ENCODE measurements around the gene ORM1. TPM values are rescaled to one million over a fixed set of nuclear protein-coding genes. Genes with fewer than 3 reads are reported as not detected.
"Not testable (repeated sequence)": the region's sequence is repeated elsewhere in the genome, so short reads cannot be mapped to it uniquely, and the experiment has no call there.

ORM1 gene
- total RNA-seq (2014; rRNA removed; shearing (Covaris generic)): not detected in 2 replicates
- not detected in 2 replicates for total RNA-seq (2022)
- not detected for Bru-seq, nascent RNA
- not detected for BruChase-seq, experiment 1, labeled RNA remaining after a 6-hour chase
- not detected for BruChase-seq, experiment 2, labeled RNA remaining after a 2-hour chase
- long read RNA-seq: 0 reads

DNA sequence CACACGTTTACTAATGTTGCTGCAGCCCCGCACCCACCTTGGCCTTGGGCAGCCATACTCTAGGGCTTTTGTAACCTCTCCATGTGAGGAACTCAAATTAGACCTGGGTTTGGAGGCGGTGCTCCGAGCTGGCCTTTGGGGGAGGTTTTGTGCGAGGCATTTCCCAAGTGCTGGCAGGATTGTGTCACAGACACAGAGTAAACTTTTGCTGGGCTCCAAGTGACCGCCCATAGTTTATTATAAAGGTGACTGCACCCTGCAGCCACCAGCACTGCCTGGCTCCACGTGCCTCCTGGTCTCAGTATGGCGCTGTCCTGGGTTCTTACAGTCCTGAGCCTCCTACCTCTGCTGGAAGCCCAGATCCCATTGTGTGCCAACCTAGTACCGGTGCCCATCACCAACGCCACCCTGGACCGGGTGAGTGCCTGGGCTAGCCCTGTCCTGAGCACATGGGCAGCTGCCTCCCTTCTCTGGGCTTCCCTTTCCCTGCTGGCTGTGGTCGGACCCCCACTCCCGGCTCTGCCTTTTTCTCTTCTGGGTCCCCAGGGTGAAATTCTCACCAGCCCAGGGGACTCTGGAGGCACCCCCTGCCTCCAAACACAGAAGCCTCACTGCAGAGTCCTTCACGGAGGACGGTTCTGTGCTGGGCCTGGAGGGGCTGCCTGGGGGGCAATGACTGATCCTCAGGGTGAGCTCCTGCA is at the start of gene ORM1:
Gene ORM1 (plus strand): TSS at position 268 of the 701 bp plus-strand sequence. CDS start 36 bp downstream, at position 304.
- BruUV-seq (replicated peaks); H3K4me1 ChIP-seq (ENCODE audit: insufficient read depth, low read length, poor library complexity, severe bottlenecking); H2AFZ ChIP-seq (ENCODE audit: low read length); H3K9me3 ChIP-seq (ENCODE audit: low read length); DNase-seq (ENCODE audit: low spot score); CTCF ChIA-PET (ENCODE audit: unreplicated experiment); H3K36me3 ChIP-seq (ENCODE audit: insufficient read depth, low read length); H3K4me3 ChIP-seq (ENCODE audit: low read depth, low read length, poor library complexity, severe bottlenecking); H4K20me1 ChIP-seq (ENCODE audit: insufficient read depth, low read length); intact Hi-C loops (cut with micrococcal nuclease; ENCODE audit: unreplicated experiment); H3K9me2 ChIP-seq (ENCODE audit: insufficient read depth, low read length); H3K79me2 ChIP-seq (ENCODE audit: insufficient read depth, low read depth, low read length); H3K27ac ChIP-seq (ENCODE audit: low read depth, low read length, poor library complexity, severe bottlenecking); H3K4me2 ChIP-seq (ENCODE audit: low read length): not testable (repeated sequence)
- POLR2A ChIA-PET: interaction anchor here (0.6 kb wide), 1 partner anchor 235 kb away, joined by 3 read pairs; no protein-coding TSS in a partner anchor

DNA sequence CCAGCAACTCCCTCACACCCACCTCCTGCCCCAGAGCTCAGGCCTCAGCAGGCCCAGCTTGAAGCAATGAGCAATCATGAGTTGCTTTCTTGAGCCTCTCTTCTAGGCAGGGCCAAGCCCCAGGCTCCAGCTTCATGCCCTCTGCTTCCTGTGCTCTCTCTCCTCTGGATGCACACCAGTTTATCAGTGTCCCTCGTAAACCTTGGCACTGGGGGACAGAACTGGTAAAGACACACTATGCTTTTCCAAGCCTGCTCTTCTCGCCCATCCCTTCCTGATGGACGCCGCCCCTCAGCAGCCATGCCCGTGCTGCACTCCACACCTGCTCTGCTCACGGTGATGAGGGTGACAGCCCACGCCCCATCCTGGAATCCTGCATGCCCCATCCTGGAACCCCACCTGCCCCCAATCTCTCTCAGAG is 49.4 kb upstream of the ORM1 start:
- no peaks in the 10 kb centered on the region for H4K20me1 ChIP-seq (ENCODE audit: insufficient read depth, low read length)
- BruUV-seq (replicated peaks): no TSS peak
- ChIA-PET POLR2A (interaction anchor here (0.7 kb wide), 1 partner anchor 8 kb away, joined by 5 read pairs; no protein-coding TSS in a partner anchor), CTCF (ENCODE audit: unreplicated experiment) (no interaction called here)
- no peaks in the 10 kb centered on the region for H3K36me3 ChIP-seq (ENCODE audit: insufficient read depth, low read length)
- no peaks in the 10 kb centered on the region for H3K4me1 ChIP-seq (ENCODE audit: insufficient read depth, low read length, poor library complexity, severe bottlenecking)
- H3K27ac ChIP-seq (ENCODE audit: low read depth, low read length, poor library complexity, severe bottlenecking): no peak overlapping the region
- no peak overlapping the region for H2AFZ ChIP-seq (ENCODE audit: low read length)
- H3K4me3 ChIP-seq (ENCODE audit: low read depth, low read length, poor library complexity, severe bottlenecking): no peak overlapping the region
- H3K9me3 ChIP-seq (ENCODE audit: low read length): no peaks in the 10 kb centered on the region
- no peak for DNase-seq (ENCODE audit: low spot score)
- TF ChIP-seq, protein P1, sequence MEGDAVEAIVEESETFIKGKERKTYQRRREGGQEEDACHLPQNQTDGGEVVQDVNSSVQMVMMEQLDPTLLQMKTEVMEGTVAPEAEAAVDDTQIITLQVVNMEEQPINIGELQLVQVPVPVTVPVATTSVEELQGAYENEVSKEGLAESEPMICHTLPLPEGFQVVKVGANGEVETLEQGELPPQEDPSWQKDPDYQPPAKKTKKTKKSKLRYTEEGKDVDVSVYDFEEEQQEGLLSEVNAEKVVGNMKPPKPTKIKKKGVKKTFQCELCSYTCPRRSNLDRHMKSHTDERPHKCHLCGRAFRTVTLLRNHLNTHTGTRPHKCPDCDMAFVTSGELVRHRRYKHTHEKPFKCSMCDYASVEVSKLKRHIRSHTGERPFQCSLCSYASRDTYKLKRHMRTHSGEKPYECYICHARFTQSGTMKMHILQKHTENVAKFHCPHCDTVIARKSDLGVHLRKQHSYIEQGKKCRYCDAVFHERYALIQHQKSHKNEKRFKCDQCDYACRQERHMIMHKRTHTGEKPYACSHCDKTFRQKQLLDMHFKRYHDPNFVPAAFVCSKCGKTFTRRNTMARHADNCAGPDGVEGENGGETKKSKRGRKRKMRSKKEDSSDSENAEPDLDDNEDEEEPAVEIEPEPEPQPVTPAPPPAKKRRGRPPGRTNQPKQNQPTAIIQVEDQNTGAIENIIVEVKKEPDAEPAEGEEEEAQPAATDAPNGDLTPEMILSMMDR (conservative IDR thresholded peaks at IDR 0.05; ENCODE audit: low read length): no peak
- TF ChIP-seq EZH2phosphoT487 (IDR thresholded peaks at IDR 0.05; ENCODE audit: borderline replicate concordance, low read depth, low read length): no peak
- H3K4me2 ChIP-seq (ENCODE audit: low read length): no peak overlapping the region
- intact Hi-C loops (cut with micrococcal nuclease; ENCODE audit: unreplicated experiment): no loop called here
- no peaks in the 10 kb centered on the region for H3K79me2 ChIP-seq (ENCODE audit: insufficient read depth, low read depth, low read length)
- H3K9me2 ChIP-seq (ENCODE audit: insufficient read depth, low read length): no peaks in the 10 kb centered on the region

DNA sequence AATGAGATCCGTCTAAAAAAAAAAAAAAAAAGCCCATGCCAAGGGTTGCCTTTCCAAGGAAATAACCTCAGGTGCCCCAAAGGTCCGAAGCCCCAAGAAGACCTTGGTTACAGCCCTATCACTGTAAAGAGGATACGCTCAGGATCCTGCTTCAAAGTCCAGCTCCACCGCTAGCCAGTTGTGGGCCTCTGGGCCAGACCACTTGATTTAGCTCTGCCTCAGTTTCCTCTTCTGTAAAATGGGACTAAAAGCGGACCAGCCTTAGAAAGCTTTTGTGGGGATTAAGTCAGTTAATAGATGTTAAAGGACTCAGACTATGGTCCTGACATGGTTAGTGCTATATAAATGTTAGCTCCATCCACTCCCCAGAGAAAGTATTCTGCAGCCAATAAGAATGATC is 48.7 kb upstream of the ORM1 start:
- Histone ChIP-seq H4K20me1 (ENCODE audit: insufficient read depth, low read length) (no peaks in the 10 kb centered on the region), H3K4me2 (ENCODE audit: low read length) (no peak overlapping the region)
- CTCF ChIA-PET (ENCODE audit: unreplicated experiment): no interaction called here

More for the DNA sequence above, 48.7 kb upstream of the ORM1 start:
- no peak overlapping the region for H3K27ac ChIP-seq (ENCODE audit: low read depth, low read length, poor library complexity, severe bottlenecking)
- H3K9me2 ChIP-seq (ENCODE audit: insufficient read depth, low read length): no peaks in the 10 kb centered on the region
- POLR2A ChIA-PET: interaction anchor here (0.7 kb wide), 1 partner anchor 9 kb away, joined by 5 read pairs; no protein-coding TSS in a partner anchor
- H3K9me3 ChIP-seq (ENCODE audit: low read length): no peaks in the 10 kb centered on the region
- H2AFZ ChIP-seq (ENCODE audit: low read length): no peak overlapping the region
- no peak overlapping the region for H3K4me3 ChIP-seq (ENCODE audit: low read depth, low read length, poor library complexity, severe bottlenecking)
- TF ChIP-seq, protein P1 (conservative IDR thresholded peaks at IDR 0.05; ENCODE audit: low read length): no peak
- TF ChIP-seq EZH2phosphoT487 (IDR thresholded peaks at IDR 0.05; ENCODE audit: borderline replicate concordance, low read depth, low read length): no peak
- no peak for DNase-seq (ENCODE audit: low spot score)
- intact Hi-C loops (cut with micrococcal nuclease; ENCODE audit: unreplicated experiment): no loop called here
- H3K79me2 ChIP-seq (ENCODE audit: insufficient read depth, low read depth, low read length): no peaks in the 10 kb centered on the region
- H3K36me3 ChIP-seq (ENCODE audit: insufficient read depth, low read length): no peaks in the 10 kb centered on the region
- no TSS peak for BruUV-seq (replicated peaks)
- H3K4me1 ChIP-seq (ENCODE audit: insufficient read depth, low read length, poor library complexity, severe bottlenecking): no peaks in the 10 kb centered on the region
